Measurements from ENCODE around the gene SP8.
"Not testable (repeated sequence)": the region's sequence is repeated elsewhere in the genome, so short reads cannot be mapped to it uniquely, and the experiment has no call there.

Gene SP8

DNA sequence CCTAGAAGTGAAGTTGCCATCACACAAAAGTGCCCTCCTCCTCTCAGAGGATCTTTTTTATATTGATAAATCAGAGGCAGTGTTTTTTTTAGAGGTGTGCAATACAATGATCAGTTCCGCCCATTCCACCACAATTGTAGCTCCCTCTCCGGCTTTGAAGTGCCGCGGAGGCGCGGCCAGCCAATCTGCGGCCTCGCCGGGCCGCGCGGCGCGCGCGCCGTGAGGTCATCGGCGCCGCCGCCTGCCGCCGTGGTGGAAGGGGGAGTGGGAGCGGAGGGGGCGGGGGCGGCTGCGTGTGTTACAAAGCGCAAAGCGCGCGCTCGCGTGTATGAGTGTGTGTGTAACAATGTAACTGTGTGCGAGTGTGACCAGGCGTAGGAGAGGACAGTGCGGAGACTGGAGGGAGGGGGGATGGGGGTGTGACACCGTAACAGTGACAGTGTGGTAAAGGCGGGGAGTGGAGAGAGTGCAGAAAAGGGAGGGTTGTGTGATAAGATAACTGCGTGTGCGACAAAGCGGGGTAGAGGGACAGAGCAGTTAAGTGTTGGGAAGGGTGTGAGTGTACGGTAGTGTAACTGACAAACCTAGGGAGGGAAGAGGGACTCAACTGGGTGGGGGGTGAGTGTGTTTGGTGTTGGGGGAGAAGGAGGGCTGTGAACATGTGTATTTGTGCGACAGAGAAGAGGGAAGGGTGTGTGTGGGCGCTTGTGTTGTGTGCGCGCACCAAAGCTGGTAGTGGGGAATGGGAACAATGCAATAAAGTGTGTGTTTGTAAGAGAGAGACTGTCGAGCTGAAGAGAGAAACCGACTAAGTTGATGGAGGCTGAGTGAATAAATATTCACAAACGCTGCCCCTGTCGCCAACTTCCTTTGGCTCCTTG, at the start of gene SP8:
Gene SP8, minus strand, starts transcription at position 108 of the 881 bp plus-strand sequence. Its CDS starts 88 bp downstream, at position 20.
- DNase-seq (ENCODE audit: low read depth): no peak

DNA sequence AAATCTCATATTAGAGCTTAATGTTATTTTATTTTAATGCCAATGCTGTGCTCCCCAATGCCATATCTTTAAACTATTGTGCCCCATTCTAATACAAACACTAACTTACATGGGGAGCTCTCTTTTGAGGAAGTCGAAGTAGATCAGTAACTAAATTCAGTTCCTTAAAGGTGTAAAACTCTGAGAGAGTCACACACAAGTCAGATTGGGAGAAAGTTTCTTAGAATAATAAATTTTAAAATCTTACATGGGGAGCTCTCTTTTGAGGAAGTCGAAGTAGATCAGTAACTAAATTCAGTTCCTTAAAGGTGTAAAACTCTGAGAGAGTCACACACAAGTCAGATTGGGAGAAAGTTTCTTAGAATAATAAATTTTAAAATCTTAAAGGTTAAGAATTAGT, 49.7 kb upstream of the SP8 start:
- not testable (repeated sequence) for DNase-seq (ENCODE audit: low read depth)

DNA sequence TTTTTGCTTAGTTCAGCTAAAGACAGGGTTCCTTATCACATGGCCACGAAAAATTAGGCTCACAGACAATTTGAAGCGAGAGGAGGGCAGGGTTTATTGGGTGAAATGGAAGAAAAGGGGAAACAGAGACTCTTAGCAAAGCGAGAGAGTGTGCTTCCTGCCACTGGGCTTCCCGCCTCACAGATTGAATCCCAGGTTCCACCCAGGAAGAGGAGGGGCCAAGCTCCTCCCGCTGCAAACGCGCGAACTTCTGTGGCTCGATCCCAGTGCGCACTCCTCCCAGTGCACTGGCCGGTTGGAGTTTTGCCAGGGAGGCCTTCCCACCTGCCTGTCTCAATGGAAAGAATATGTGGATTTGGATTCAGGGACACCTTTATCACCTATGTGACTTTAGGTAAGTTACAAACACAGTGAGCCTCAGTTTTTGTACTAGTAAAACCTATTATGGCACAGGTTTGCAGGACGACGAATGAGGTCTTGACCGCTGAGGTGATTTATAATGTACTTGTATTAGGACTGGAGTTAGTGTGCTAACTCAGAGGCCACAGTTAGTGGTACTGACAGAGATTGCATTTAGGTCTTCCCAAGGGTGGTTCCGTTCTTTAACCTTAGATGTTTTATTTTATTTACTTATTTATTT, 48.5 kb upstream of the SP8 start:
- no peak for DNase-seq (ENCODE audit: low read depth)

DNA sequence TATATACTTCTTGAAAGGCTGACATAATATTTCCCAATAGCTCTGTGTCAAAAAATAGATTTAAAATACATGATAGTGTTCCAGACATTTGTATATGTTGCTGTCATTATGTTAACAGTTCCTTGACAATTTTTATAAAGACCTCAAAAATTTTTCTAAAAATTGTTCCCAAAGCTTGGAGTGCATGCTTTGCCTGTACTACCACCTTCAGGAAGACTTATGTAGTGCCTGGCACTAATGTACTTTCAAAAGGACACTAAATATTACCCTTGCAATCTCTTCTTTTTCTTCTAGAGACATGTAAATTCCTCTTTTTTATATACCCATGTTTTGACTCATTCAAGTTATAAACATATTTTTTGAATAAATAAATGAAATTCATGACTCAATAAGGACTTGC, 48.0 kb upstream of the SP8 start:
- no peak for DNase-seq (ENCODE audit: low read depth)

DNA sequence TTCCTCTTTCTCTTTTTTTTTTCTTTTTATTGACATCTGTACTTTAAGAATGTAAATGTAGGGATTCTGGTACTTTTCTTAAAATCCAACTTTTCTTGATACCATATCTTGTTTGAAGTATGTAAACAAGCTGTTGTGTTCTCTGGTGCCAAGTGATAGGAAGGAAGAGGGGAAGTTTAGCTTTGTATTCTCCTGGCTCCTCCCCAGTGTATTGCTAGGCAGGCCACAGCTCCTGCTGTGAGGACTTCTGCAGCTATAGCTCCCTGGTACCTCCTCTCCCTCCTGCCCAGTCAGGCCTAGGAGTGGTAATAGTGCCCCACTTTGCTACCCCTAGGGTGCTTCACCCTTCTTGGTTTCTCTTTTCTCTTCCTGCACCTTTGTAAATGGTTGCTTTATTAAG, 45.3 kb upstream of the SP8 start:
- no peak for DNase-seq (ENCODE audit: low read depth)

DNA sequence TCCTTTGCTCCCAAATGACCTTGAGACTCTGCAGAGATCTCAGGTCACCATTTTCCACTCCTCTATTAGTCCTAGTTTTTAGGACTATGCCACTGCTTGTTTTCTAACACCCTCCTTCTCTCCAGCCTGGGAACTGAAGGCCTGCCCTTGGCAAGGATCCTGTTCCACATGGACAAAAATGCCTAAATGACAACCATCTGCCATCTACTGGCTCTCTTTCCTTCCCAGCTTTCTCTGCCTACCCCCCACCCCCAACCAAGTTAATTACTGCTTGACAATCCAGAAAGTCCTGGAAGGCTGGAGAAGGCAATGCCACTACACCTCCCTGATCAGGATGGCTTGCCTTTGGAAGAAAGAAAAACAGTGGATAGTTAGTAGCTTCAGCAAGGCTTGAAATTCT, 44.8 kb upstream of the SP8 start:
- DNase-seq (ENCODE audit: low read depth): no peak

DNA sequence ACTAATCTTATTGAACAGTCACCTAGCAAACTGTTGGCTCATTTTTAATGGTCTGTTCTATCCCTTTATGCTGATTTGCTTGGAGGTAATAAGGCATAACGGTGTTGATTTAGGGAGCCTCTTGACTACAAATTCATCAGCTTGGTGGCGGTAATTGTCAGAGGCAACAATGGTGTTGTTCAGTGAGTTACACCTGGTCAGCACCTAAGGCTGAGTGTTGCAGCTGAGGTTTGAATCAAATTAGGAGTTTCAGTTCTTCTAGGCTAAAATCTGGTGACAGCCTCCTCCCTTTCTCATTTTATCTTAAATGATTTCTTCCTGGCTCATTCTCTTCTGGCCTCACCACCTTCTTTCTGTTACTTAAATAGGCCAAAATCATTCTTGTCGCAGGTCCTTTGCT, 42.3 kb upstream of the SP8 start:
- DNase-seq (ENCODE audit: low read depth): no peak

DNA sequence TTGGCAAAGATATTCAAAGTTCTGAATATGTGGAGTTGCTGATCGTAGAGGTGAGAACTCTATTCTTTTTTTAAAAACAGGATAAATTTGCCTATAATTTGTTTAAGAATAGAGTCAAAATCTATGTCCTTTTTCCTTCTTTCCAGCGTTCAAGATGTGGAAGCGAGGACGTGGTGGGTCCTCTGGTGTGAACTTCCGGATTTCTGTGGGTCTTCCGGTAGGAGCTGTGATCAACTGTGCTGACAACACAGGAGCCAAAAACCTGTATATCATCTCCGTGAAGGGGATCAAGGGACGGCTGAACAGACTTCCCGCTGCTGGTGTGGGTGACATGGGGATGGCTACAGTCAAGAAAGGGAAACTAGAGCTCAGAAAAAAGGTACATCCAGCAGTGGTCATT, 40.5 kb upstream of the SP8 start:
- DNase-seq (ENCODE audit: low read depth): no peak

DNA sequence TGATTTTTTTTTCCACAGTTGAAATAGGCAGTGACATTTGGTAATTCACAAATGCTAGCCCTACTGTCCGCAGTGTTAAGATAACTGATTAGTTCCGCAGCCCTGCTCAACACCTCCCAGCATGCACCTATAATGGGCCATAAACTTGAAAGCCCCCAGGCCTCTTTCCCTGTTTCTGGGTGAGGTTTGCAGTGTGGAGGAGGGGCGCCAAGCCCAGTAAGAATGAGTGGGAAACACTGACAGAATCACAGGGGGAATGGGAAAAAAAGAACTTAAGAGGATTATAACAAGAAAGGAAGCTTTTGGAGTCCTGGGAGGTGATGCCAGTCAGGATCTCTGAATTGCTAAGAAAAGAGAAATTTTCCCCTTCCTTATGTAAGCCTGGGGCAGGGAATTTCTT, 39.6 kb upstream of the SP8 start:
- DNase-seq (ENCODE audit: low read depth): no peak

DNA sequence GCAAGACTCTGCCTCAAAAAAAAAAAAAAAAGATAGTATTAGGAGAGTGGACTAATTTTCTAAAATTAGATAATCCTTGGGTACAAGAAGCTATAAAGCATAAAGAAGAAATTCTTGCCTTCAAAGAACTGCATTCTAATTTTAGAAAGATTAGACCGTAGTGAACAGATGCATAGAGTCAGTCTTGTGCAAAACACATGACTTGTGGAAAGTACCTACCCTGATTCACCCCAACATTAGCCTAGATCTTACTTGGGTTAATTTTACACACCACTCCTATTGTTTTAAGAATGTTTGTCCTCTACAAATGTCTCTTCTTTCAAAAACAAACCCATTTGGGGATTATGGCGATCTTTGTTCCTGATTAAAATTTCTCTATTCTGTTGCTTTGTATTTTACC, 38.9 kb upstream of the SP8 start:
- DNase-seq (ENCODE audit: low read depth): no peak

DNA sequence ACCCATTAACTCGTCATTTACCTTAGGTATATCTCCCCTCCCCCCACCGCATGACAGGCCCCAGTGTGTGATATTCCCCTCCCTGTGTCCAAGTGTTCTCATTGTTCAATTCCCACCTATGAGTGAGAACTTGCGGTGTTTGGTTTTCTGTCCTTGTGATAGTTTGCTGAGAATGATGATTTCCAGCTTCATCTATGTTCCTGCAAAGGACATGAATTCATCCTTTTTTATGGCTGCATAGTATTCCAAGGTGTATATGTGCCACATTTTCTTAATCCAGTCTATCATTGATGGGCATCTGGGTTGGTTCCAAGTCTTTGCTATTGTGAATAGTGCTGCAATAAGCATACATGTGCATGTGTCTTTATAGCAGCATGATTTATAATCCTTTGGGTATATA, 34.7 kb upstream of the SP8 start:
- DNase-seq (ENCODE audit: low read depth): not testable (repeated sequence)

DNA sequence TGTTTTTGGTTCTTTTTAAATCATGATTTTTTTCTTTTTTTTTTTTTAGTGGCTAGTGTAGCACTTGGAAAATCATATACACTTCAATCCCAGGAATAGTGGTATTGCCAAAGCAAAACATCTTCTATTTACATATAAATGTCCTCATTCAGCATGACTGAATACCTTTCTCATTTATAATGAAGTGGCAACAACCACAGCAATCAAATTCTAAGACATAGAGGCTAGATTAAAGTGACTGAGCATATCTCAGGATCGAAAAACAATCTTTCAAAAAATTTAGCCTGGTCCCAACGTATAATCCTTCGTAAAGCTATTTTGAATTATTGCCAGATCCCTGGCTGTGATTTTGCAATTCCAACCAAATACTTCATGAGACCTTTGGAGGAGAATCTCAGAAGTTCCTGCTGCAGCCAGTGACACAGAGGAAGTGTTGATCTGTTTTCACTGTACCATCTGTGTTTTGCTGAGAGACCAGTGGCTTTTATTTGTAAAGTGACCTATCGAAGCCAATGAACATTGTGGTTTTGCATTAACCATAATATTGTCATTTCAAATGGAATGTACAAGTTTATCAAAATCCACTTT, 29.8 kb upstream of the SP8 start:
- no peak for DNase-seq (ENCODE audit: low read depth)

DNA sequence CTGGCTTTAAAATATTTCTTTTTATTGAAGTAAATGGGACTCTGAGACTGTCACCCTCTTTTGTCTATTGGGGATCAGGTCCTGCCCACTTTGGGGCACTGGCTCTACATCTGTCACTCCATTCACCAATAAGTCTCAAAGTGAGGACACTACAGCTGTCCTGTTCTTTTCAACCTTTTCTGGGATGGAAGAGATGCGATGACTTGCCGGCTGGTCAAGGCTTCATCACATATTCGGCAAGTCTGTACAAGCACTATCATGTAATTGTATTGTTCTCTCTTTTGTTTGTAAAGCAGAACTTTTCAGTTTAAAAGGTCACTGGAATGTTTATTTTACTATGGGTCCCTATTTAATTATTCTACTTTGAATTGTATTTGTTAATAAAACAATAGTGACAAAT, 17.7 kb upstream of the SP8 start:
- DNase-seq (ENCODE audit: low read depth): no peak

DNA sequence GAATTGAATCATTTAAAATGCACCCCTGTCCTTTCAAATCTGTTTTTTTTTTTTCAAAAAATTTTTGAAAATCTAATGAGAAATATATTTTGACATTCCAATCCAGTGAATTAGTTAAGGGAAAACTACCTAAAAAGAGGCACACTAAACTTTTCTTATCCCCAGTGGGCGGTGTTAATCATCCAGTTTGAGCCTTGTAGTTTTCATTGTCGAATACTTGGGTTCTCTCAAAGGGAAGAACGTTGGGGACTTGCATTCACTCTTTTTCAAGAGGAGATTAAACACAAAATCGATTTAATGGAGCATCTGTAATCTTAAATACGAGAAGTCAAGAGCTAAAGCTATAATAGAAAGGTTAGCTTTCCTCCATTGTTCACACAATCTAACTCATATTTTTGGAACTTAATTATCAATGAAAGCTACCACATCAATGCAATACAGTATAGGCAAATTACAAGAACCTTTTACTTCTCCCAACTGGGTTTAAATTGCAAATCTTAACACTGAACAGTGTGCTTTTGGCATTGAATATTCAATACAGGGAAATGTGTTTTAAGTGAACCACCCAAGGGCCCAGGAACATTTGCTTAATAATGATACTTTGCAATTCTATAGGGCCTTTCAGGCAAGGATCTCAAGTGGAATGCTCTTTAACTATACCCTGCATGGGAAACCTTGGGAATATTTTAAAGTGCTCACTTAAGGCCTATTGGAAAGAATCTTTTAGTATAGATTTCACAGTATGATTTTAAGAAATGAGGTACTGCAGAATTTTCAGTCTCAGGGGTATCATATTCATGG, 13.1 kb upstream of the SP8 start:
- no peak for DNase-seq (ENCODE audit: low read depth)

DNA sequence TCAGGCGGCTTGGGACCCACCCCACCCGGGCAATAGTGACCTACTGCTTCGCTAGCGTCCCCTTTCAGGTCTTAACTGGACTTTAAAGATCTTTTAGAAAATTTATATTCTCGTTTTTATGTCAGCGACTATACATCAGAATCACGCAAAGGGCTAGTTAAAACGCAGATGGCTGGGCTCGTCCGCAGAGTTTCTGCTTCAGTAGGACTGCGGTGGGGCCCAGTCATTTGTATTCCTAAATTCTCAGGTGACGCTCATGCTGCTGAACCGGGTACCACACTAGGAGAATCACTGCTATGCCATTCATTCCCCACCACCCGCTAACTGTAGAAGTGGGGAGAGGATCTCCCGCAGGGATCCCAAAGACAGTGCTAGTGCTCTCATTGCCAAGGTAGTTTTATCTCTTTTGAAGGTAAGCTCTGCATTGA, 12.0 kb upstream of the SP8 start:
- no peak for DNase-seq (ENCODE audit: low read depth)

DNA sequence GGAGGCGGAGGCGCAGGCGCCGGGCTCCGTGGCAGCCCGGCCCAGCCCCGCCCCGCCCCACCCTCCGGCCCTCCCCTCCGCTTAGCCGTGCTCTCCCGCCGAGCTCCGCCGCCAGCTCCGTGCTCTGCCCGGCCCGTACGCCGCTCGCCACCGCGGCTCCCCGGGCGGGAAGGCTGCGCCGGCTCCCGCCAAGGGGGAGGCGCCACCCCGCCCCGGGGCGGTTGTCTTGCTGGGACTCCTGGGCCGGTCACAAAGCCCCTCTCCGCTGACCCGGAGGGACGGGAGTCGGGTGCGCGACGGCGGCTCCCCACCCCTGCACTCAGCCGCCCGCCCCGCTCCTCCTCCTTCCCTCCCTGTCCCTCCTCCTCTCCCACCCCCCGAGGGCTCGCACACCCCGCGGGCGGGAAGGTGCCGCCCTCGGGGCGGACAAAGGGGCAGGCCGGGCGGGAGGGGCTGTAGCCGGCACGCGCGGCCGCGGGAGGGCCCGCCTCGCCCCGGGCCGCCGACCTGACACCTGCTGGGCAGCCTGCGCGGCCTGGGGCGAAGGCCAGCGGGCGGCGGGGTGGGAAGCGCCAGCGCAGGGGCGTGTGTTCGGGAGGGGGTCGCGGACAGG, 11.5 kb upstream of the SP8 start:
- DNase-seq (ENCODE audit: low read depth): no peak

DNA sequence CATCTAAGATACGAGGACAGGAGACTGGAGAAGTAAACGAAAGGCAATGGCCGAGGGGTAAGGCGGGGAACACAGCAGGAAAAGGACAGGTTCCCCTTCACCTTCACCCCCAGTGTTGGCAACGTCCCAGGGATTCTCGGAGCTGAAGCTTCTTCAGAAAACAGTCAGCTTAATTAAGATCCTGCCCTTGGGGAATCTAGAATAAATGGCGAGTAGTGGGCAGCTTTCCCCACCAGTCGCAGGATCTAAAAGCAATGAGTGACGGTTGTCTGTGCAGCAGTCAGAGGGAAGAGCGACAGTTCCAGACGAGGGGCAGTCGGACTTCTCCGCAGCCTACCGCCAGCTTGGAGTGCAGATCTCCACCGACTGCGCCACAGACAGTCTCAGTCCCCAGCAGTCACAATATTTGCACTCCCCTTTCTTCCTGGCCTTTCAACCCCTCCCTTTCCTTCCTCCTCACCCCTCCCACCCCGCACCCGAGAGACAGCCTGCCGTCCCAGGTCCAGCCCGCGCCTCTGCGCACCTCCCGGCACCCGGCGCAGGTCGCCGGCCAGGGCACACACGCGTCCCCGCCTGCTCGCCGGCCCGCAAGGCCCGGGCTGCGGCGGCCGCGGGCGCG, 10.9 kb upstream of the SP8 start:
- DNase-seq (ENCODE audit: low read depth): no peak

DNA sequence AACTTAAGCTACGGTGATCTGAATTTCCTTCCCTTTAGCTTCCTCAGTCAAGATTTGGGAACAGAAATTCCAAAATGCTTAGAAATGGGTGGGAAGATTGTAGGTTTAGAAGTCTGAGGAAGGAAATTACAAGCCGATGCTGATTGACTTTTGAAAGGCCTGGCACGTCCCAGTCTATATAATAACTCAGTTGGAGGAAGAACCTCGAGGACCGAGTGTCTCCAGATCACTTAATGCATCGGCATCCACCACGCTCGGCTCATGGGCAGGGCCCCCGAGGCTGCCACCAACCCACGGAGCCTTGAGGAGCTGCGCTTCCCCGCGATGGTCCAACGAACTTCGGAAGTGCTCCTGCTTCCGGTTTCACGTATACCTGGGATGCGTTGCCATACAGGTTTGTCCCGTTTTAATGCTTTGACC, 10.4 kb upstream of the SP8 start:
- no peak for DNase-seq (ENCODE audit: low read depth)

DNA sequence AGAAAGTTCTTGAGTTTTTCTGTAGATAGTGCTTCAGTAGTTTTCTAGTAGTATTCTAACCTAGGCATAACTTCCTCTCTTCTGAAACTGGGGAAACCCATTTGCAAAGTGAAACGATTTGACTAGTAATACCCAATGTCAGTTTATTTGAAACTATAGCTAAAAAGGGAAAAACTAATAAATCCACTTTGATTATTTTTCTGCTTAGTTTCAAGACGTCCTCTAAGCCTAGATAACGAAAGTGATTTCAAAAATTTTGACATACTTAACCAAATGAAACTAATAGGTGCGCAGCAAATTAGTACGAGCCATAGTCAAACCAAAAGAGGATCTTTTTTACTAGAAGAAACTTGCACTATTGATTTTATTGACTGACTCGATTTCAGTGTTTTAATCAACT, 9.8 kb upstream of the SP8 start:
- DNase-seq (ENCODE audit: low read depth): no peak

DNA sequence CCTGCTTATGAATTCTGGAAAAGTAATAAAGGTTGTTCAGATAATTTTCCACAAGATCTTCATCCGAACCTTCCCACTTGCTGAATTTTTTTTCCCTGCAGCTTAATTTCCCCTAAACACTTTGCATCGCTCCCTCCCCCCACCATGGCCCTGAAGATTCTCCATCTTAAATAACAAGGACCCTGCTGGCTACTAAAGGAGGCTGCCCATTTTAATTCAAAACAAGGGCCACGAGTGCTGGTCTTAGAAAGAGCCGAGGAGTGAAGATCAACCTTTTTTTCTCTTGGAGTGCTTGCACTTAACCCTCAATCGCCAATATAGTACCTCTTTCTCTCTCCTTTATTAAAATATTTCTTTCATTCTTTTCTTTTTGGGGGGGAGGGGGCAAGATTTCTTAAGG, 9.2 kb upstream of the SP8 start:
- no peak for DNase-seq (ENCODE audit: low read depth)

DNA sequence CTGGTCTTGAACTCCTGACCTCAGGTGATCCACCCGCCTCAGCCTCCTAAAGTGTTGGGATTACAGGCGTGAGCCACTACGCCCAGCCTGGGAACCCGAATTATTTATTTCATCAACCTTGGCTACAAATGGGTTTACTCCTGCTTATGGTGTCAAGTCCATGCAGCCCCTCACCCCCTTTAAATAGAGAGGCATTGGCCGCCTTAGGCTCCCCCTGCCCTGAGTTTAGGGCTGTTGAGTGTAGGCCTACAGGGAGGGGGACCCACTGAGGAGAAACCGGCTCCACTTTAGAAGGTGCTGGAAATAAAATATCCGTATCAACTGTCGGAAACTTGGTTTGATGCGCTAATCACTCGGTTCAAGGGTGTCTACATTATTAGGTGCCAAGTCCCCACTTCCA, 8.7 kb upstream of the SP8 start:
- no peak for DNase-seq (ENCODE audit: low read depth)

DNA sequence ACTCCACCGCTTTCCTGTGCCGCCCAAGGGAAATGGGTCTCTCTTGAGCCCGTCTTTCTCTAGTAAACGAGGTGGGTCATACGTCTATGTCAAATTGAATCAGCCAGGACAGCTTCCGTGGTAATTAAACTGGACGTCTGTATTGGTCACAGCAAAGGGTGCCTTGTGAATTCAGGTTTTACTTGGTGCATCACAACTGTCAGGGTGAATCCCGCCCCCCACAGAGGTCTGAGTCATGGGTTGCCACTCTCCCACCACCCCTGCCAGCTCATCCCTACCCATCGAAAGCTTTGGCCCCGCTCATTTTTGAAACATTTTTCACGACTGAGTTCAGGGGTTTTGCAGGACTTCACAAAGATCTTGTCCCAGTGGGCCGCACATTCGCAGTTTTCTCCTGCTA, 8.0 kb upstream of the SP8 start:
- DNase-seq (ENCODE audit: low read depth): no peak

Measured in HS-27A (cell line).